Fibroblast of skin of right quadriceps (primary cell): Measurements from ENCODE around the gene DEFB123.
"Not testable (repeated sequence)": the region's sequence is repeated elsewhere in the genome, so short reads cannot be mapped to it uniquely, and the experiment has no call there.

Experiments
- DNase-seq: peaks from one replicate; pipeline ENCODE4 v3.0.0-alpha.2; 2013

Gene DEFB123, protein sequence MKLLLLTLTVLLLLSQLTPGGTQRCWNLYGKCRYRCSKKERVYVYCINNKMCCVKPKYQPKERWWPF

DNA sequence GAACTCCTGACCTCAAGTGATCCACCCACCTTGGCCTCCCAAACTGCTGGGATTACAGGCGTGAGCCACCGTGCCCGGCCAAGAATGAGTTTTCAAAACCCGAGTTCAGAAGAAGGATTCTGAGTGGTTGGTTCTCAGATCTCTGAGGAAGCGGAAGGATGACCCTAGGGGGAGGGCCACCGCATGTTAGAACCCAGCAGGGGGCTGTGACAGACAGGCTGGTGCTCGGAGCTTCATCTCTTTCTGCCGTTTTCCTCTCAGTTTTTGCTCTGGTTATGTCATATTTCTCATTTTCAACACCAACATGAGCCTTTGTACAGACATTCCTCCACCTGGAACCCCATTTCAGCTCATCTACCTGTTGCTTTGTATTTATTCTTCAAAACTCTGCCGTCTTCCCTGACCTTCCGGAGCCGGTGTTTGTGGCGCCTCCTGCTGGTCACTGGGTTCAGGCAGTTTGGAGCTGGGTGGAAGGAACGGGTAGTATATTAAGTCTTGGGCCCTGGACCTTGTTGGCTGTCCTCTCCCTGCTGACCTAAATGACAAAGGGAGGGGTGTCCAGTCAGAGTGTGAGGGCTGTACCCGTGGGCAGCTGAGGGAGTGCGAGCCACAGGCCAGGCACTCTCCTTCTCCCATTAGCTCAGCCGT lies at the start of gene DEFB123:
Gene DEFB123 (plus strand): TSS at position 621 of the 648 bp plus-strand sequence. CDS start 67 bp downstream, outside the sequence.
- DNase-seq: no peak

DNA sequence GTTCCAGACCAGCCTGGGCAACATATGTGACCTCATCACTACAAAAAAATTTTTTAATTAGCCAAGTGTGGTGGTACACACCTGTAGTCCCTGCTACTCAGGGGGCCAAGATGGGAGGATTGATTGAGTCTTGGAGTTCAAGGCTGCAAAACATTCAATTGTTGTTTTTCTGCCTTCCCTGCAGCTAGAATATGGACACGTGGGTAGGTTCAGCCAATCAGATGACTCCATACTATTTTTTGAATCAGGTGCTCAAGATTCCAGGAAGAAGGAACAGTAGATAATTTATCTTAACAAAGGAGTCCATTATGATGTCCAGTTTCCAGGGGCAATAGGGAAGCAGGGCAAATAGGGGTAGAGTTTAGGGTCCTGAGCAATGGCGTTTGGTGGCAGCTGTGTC lies 47.6 kb upstream of the DEFB123 start:
- DNase-seq: no peak

DNA sequence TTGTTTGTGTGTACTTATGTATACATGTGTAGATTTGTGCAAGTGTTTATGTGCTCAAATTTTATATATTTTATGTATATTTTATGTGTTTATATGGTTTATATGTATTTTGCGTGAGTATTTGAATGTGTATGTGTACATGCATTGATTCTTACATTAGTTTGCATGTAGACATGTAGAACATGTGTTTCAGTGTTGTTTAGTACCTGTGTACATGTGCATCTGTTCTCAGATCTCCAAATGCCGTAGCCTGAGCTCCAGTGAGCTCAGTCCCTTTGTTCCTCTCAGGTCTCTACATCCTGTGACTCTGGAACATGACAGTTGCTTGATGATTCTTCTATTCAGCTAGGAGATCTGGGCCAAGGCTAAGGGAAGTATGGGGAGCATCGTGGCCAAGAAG lies 45.5 kb upstream of the DEFB123 start:
- no peak for DNase-seq

DNA sequence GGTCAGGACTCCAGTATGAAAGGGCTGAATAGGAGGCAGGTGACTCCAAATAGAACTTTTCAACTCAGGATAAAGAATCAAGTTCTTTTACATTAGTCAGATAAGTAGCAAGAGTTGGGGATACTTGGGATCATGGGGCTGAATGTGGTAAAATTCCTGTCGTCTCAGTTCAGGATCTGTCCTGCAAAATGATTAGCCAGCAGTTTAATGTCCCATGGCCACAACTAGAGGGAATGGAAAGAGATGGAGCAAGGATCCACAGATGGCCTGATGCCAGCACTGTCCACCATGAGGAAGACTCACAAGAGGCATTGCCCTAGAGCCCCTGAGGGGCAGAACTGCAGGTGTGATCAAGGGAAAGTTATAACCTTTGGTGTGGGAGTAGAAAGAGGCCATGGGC lies 36.5 kb upstream of the DEFB123 start:
- DNase-seq: no peak

DNA sequence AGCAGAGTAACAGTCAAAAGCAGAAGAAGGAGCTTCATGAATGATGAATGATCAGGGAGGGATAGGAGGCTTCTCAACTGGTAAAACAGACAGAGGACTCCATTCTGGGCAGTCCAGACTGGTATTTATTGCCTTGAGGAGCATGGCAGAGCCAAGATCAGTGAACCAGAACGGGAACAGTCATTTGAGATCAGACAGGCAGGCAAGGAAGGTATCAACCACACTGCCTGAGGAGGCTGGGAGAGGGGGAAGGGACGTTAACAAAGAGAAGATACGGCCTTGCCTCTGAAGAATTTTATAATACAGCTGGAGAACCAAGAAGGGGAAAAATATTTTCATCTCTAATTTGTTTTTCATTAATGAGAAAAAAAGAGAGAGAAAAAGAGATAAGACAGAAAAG lies 34.3 kb upstream of the DEFB123 start, which contains the start of gene DEFB121:
Gene DEFB121 (minus strand): TSS at position 101 of the 400 bp plus-strand sequence. CDS start 63 bp downstream, at position 38.
- no peak for DNase-seq

DNA sequence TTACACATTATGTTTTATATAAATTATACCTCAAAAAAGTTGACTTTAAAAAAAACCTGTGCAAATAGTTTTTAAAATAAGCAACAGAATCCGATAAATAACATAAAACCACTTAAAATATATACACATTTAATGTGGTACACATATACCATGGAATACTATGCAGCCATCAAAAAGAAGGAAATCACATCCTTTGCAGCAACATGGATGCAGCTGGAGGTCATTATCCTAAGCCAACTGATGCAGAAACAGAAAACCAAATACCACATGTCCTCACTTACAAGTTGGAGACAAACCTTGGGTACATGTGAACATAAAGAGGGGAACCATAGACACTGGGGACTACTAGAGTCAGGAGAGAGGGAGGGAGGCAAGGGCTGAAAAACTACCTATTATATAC lies 30.4 kb upstream of the DEFB123 start:
- no peak for DNase-seq

DNA sequence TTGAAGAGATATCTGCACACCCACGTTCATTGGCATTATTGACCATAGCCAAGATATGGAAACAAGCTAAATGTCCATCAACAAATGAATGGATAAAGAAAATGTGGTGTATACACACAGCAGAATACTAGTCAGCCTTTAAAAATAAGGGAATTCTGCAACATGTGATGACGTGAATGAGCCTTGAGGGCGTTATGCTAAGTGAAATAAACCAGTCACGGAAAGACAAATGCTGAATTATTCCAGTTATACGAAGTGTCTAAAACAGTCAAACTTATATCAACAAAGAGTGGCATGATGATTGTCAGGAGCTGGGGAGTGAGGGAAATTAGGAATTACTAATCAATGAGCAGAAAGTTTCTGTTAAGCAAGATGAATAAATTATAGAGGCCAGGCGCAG lies 26.1 kb upstream of the DEFB123 start:
- no peak for DNase-seq

DNA sequence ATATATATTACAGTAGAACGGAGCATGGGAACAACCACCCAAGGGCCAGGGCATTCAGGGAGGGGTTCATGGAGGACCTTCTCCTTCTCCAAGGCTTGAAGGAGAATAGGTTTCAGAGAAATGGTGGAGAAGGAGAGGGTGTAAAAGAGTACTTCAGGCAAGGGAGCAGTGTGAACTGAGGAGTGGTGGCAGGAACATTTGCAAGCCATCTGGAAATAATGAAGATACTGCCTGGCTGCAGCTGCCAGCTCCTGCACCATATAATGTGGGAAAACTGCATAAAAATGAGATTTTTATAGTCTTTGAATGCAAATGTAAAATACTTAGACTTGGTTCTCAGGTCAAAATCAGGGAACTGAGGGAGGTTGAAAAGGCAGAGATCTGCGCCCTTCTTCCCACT lies 24.8 kb upstream of the DEFB123 start:
- DNase-seq: no peak

DNA sequence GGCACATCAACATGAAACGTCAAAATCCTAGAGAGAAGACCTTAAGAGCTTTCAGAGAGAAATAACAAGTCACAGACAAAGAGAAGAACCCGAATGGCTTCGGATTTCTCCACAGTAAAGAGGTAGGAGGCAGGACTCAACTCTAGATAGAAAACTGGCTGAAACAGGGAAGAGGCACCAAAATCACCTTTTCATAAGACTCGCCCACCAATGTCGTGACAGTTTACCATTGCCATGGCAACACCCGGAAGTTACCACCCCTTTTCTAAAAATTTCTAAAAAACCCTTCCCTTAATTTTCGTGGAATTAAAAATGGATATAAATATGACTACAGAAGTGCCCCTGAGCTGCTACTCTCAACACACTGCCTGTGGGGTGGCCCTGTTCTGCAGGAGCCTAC lies 22.1 kb upstream of the DEFB123 start:
- no peak for DNase-seq

DNA sequence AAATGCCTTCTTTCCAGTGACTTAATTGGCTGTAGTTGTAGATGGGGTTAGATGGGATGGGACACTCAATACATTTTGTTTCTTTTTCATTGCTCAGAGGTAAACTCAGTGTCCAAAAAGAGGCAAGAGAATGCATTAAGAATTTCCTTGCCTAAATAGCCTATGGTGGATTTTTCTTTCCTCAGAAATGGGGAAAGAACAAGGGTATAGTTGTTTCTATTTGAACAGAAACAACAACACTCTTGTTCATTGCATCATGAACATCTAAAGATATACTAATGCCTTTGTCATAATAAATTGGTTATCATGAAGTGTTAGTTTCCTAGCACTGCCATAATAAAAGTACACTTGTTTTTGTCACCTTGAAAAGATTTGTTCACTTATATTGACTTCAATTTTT lies 14.6 kb upstream of the DEFB123 start:
- DNase-seq: no peak

DNA sequence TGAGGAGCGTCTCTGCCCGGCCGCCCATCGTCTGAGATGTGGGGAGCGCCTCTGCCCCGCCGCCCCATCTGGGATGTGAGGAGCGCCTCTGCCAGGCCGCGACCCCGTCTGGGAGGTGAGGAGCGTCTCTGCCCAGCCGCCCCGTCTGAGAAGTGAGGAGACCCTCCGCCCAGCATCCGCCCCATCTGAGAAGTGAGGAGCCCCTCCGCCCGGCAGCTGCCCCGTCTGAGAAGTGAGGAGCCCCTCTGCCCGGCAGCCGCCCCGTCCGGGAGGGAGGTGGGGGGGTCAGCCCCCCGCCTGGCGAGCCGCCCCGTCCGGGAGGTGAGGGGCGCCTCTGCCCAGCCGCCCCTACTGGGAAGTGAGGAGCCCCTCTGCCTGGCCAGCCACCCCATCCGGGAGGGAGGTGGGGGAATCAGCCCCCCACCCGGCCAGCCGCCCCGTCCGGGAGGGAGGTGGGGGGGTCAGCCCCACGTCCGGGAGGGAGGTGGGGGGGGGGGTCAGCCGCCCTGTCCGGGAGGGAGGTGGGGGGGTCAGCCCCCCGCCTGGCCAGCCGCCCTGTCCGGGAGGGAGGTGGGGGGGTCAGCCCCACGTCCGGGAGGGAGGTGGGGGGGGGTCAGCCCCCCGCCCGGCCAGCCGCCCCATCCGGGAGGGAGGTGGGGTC lies 13.4 kb upstream of the DEFB123 start:
- not testable (repeated sequence) for DNase-seq

DNA sequence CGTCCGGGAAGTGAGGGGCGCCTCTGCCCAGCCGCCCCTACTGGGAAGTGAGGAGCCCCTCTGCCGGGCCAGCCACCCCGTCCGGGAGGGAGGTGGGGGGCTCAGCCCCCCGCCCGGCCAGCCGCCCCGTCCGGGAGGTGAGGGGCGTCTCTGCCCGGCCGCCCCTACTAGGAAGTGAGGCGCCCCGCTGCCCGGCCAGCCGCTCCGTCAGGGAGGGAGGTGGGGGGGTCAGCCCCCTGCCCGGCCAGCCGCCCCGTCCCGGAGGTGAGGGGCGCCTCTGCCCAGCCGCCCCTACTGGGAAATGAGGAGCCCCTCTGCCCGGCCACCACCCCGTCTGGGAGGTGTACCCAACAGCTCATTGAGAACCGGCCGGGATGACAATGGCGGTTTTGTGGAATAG lies 12.9 kb upstream of the DEFB123 start:
- not testable (repeated sequence) for DNase-seq

DNA sequence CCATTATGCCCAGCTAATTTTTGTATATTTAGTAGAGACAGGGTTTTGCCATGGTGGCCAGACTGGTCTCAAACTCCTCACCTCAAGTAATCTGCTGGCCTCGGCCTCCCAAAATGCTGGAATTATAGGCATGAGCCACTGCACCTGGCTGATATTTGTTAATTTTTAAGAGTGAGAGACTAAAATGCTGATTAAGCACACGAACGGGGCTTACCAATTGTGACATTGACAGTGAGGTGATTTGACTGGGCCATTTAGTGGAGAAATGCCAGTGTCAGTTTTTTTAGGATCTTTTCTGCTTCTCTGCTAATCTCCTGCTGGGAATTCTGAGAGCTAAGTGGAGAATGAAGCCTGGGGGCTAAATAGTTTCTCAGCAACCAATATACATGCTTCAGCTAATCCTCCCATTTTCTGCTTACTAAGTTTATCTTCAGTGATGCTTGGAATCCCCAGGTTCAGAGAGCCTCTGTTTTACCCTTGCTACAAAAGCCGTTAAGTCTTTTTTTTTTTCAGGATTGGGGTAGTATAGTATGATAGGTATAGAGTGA lies 9.8 kb upstream of the DEFB123 start:
- no peak for DNase-seq

DNA sequence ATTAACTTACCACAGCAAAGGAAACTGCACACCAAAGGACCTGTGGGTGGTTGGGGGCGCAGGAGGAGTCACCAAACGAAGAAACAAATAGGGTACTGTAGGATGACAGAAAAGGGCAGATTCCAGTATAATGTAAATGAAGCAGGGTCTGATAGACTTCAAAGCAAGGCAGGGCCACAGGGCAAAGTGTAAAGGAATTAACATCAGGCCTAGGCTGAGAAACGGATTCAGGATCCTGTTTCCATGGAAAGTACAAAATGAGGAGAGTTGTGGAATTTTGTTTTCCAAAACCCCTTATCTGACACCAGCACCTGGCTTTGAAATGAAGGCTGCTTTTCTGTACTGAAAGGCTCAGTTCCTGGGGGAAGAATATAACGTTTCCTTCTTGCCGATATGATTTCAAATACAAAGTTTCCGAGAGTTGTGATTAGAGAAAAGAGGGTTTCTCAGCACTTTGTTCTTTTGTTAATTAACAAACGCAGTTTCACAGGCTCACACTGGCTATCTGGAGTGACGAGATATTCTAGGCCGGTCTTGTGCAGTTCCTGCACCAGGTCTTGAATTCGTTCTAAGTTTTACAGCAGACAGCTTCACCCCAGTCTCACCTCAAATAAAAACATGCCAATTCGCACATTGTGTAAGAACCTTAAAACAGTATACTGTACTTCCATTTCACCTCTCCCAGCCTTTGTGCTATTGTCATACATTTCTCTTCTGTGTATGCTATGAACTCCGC lies 5.8 kb downstream of the DEFB123 start:
- no peak for DNase-seq

DNA sequence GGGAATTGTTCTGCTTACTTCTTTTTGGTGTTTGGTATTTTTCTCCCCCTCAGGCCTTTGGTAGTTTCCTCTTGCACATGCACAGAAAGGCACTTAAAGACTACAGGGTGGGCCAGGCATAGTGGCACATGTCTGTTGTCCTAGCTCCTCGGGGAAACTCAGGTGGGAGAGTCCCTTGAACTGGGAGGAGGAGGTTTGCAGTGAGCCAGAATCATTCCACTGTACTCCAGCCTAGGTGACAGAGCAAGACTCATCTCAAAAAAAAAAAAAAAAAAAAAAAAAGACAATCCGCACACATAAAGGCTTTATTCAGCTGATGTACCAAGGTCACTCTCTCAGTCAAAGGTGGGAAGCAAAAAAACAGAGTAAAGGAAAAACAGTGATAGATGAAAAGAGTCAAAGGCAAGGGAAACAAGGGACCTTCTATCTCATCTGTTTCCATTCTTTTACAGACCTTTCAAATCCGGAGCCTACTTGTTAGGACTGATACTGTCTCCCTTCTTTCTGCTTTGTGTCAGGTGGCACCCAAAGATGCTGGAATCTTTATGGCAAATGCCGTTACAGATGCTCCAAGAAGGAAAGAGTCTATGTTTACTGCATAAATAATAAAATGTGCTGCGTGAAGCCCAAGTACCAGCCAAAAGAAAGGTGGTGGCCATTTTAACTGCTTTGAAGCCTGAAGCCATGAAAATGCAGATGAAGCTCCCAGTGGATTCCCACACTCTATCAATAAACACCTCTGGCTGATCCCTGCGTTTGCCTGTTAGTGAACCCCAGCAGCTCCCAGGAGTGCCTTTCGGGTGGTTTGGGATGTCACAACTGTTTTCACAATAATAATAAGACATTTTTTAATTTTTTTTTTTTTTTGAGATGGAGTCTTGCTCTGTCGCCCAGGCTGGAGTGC lies 9.3 kb downstream of the DEFB123 start:
- no peak for DNase-seq

DNA sequence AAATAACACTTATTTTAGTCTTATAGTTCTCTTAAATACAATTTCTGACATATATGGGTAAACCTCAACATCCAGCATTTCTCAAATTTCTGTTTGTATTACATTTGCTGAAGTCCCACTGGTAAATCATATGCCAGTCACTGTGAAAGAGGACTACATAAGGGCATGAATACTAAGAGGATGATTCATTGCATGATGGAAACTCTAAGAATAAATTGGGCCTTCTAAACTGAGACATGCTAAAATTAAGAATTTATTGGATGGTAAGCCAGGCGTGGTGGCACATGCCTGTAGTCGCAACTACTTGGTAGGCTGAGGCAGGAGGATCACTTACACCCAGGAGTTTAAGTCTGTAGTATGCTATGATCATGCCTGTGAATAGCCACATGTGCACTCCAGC lies 12.1 kb downstream of the DEFB123 start:
- DNase-seq: no peak

DNA sequence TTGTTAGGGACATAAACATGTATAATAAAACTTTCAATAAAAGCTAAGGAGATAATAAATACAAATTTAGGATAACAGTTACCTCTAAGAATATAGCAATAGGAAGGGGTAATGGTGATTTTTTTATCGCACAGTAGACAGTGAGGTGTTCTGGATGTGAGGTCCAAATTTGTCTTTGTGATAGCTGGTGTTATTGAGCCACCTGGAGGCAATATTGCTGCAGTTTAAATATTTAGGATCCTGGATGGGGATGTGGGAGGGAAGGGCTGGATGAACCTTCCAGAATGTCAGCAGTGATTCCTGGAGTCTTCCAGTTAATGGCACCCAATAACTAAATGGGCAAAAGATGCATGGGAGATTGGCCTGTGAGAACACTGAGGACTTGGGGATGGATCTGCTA lies 13.9 kb downstream of the DEFB123 start:
- DNase-seq: no peak

DNA sequence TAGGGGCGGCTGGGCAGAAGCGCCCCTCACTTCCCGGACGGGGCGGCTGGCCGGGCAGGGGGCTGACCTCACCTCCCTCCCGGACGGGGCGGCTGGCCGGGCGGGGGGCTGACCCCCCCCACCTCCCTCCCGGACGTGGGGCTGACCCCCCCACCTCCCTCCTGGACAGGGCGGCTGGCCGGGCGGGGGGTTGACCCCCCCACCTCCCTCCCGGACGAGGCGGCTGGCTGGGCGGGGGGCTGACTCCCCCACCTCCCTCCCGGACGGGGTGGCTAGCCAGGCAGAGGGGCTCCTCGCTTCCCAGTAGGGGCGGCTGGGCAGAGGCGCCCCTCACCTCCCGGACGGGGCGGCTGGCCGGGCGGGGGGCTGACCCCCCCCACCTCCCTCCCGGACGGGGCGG lies 30.5 kb downstream of the DEFB123 start:
- not testable (repeated sequence) for DNase-seq

DNA sequence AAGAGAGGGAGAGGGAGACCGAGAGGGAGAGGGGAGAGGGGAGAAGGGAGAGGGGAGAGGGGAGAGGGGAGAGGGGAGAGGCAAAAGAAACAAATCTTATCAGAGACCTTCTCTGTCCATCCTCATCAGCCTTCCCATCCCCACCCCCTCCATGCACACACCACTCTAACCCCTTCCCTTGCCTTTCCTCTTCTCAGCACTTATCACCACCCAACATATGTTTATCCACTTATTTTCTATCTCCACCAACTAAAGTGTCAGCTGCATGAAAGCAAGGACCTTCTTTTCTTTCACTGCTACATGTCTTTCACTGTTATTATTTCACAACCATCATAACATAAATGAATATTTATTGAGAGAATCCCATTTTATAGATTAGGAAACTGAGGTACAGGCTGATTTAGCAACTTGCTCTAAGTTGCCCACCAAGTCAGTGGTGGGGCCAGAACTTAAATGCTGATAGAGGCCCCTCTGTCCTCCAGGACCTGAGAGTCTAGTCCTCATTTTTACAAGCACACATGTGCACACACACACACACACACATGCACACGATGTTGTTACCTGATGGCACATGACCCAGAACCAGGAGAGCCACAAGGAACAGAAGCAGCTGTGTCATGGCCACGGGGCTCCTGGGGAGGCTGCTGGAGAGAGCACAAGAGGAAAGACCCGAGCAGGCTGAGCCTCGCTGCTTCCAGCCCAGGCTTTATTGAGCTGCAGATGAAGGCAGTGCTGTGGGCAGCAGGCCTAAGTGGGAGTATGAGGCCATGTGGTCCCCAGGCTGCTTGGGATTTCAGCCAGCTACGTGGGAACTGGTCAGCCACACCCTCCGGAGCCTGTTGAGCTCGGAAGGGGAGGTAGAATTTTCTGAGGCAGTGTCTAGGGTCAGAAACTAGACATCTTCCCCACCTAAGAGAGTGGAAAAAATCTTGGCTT lies 32.2 kb downstream of the DEFB123 start:
- no peak for DNase-seq

DNA sequence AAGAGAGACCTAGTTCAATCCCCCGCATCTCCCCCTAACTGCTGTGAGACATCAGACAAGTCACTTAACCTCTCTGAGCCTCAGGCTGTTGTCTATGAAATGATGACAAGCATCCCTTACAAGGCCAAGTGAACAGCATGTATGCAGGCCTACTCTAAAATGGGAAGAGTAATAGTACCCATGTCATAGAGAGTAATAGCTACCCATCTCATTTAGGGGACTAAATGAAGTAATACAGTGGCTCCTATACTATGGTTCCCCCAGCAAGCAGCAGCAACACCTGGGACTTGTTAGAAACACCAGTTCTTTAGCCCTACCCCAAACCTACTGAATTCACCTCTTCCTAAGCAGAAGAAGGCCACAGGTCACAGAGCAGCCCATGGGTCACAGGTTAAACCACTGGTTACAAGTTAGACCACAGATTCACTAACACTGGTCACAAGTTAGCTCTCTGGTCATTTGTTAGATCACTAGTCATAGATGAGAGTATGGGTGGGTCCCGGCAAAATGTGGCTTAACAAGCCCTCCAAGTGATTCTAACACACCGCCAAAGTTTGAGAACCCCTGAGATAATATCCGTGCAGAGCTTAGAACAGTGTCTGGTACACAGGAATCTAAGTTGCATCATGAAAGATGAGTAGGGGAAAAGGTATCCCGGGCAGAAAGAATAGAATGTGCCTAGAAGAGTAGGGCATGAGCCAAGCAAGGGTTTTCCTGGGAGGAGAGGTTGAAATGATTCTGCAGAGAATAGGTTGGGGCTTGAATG lies 33.1 kb downstream of the DEFB123 start:
- DNase-seq: no peak

DNA sequence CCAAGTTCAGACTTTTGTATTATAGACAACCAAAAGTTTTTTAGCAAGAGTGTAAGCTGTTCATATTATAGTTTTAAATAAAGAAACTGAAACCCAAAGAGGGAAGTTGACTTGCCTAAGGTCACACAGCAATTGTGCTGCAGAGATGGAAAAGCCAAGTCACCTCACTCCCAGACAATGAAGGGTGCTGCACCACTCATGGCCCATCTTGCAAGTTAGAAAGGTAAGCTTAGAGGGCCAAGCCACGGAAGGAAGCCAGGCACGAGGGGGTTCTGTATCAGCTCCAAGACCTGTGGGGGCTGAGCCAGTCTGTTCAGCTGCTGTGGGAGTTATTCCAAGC lies 33.6 kb downstream of the DEFB123 start:
- no peak for DNase-seq
